GM21515 (cell line): ENCODE measurements around the gene ZBTB32.

ENCODE experiments used
- ATAC-seq: cut with Tn5 transposase; IDR thresholded peaks from one replicate; pipeline ENCODE4 v1.9.1; 2021; ENCODE audit not compliant: unreplicated experiment

ZBTB32 gene

GRCh38 chr19:35736913-35737886 is 32.8 kb downstream of the ZBTB32 start:
- ATAC-seq = no peak

- ATAC-seq = no peak
These were observed 33.9 kb downstream of the ZBTB32 start for GRCh38 chr19:35738021-35738886.

GRCh38 chr19:35738887-35739229 is 34.5 kb downstream of the ZBTB32 start:
- ATAC-seq = no peak

DNA sequence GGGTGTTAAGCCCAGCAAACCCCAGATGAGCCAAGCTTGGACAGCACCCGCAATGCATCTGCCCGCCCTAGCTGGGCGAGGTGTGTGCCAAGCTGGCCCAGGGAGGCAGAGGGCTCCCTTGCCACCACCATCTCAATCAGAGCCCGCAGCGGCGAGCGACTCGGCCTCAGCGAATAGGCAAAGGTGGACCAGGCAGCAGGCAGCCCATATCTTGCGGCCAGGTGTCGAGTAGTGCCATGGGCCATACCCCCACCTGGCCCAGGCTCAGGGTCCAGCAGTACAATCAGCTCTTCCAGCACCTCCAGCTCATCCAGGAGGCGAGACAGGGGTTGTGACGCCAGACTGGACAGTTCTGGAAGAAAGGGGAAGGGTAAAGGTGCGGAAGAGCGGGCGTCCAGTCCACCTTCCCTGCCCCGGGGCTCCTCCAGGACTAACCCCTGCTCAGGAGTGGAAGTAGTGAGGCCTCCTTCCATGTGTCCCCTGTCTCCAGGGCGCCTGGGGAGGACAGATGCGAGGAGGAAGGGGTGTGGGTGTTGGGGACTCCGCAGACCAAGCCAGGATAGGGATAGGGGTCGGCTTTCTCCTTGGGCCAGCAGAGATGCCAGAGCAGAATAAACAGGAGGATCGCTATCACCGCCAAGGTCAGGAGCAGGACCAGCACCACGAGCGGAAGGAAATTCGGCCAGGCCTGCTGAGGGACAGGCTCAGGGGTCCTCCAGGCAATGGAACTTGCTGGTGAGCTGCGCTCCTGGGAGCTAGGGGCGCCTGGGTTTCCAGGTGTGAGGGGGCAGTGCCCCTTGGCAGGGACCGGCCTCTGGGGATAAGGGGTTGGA is 35.1 kb downstream of the ZBTB32 start:
- ATAC-seq = no peak

- peak; percentile 19 for ATAC-seq
These were observed 35.7 kb downstream of the ZBTB32 start for GRCh38 chr19:35740108-35740422.

- ATAC-seq = peak; percentile 41
These were observed 36.3 kb downstream of the ZBTB32 start for GRCh38 chr19:35740423-35741202.

DNA sequence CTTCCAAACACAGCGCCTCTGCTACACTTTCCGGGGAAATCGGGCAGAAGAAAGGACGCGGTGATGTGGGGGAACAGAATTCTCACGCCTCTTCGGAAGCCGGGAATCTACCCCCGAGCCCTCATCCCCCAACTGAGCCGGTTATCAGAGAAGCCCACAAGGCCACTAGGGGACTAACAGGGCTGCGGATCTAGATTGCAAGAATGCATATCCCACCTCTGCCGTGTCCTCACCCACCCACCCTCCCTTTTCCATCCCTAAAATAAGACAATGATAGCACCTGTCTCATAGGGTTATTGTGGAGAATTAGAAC is 36.8 kb downstream of the ZBTB32 start:
- no peak for ATAC-seq

DNA sequence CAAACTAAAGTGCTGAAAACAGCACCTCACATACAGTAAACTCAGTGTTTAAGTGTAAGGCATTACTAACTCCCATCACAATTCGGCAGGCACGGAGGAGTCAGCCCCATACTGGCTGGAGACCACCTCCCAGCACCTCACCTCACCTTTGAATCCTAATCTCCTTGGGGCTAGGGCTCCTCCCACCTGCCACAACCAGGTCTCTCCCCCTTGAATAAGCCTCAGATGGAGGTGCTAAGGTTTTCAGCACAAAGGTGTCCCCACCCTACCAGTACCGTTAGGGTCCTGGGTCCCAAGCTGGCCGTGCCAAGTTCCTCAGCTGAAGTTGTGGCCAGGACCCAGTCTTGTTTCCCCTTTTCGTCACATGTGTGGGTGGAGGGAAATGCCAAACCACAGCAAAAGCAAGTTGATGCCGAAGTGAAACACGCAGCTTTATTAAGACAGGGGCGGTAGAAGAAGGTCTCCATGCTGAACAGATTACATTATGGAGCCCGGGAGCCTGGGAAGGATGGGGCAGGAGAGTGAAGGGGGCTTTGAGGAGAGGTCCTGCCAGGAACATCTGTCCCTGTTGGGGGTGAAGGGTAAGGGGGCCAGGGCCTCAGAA is 37.9 kb downstream of the ZBTB32 start, which contains the start of gene IGFLR1:
Gene IGFLR1 (minus strand): TSS at position 332 of the 604 bp plus-strand sequence. CDS start 1,272 bp downstream, outside the sequence.
- no peak for ATAC-seq

- no peak for ATAC-seq
These were observed 39.5 kb downstream of the ZBTB32 start for GRCh38 chr19:35743640-35744429.

DNA sequence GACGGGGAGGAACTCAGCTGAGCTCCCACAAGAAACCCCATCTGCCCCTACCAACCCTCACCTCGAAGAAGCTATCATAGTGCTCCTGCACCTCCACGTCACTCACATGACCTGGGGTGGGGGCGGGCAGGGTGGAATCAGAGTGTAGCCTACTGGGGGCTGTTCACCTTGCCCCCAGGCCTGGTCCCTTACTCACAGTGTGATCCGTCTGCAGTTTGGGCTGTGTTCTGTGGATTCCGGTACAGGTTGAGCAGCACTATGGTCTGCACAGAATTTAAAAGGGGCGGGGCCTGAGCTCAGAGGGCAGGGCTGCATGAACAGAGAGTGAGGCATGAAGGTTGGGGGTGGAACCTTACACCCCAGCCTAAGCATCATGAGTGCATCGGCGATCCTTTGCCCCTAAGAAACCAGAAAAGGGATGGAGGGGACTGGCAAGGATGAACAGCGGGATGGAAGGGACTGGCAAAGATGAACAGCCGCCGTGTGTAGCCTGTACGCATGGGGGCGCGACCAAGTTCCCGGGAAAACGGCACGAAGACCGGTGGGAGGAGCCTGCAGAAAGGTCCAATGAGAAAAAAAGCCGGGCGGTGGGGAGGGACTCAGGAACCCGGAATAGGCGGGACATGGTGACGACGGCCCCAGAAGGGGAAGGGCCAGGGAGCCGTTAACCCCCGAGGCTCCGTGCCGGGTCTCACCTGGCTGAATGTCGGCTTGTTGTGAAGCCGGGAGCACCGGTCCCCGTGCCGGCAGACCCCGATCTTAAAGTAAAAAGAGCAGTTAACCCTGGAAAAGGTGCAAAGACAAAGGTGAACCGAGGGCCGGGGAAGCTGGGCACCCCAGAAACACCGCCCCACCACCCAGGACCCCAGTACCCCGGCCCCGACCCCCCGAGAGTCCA is 40.3 kb downstream of the ZBTB32 start:
- ATAC-seq = peak; percentile 27

DNA sequence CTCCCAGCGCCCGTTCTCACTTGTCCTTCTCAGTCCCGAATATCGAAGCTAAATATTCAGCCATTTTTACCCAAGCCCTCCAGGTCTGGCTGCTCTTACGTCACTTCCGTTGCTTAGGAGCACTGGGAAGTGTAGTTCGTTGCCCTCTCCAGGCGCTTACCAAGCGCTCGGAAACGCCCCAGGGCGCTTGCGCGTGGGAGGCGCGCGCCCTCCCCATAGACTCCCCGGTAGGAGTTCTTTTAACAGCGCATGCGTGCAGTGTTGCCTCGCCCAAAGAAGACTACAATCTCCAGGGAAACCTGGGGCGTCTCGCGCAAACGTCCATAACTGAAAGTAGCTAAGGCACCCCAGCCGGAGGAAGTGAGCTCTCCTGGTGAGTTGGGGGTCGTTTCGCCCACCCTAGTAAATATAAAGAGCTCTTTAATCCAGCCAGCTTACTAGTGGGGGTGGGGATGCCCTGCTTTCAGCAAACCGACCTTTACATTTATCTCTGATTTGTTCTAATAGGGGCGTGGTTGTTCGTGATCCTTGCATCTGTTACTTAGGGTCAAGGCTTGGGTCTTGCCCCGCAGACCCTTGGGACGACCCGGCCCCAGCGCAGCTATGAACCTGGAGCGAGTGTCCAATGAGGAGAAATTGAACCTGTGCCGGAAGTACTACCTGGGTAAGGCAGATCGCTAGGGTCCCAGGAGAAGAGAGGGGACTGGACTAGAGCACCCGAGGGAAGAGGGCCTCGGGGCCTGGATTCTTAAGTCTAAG is 41.1 kb downstream of the ZBTB32 start, which contains the start of the genes PSENEN and U2AF1L4:
Gene PSENEN (plus strand): TSS at position 324 of the 759 bp plus-strand sequence. CDS start 280 bp downstream, at position 604.
Gene U2AF1L4 (minus strand): TSS at position 91 of the 759 bp plus-strand sequence. CDS start 27 bp downstream, at position 64.
- peak; percentile 40 for ATAC-seq

DNA sequence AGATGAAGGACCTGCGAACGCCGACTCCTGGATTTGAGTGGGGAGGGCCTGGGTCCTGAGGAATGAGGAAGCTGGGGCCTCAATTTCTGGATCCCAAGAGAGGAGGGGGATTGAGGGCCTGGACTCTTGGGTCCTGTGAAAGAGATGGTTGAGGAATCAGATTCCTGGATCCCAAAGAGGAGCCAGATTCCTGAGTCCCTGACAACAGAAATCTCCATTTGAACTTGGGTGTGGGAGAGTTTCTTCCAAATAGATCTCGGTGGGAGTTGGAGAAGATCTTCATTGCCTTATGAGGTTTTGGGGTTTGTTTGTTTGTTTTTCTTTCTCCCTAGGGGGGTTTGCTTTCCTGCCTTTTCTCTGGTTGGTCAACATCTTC is 41.7 kb downstream of the ZBTB32 start:
- ATAC-seq = no peak

GRCh38 chr19:35746531-35746930 is 42.2 kb downstream of the ZBTB32 start:
- no peak for ATAC-seq

DNA sequence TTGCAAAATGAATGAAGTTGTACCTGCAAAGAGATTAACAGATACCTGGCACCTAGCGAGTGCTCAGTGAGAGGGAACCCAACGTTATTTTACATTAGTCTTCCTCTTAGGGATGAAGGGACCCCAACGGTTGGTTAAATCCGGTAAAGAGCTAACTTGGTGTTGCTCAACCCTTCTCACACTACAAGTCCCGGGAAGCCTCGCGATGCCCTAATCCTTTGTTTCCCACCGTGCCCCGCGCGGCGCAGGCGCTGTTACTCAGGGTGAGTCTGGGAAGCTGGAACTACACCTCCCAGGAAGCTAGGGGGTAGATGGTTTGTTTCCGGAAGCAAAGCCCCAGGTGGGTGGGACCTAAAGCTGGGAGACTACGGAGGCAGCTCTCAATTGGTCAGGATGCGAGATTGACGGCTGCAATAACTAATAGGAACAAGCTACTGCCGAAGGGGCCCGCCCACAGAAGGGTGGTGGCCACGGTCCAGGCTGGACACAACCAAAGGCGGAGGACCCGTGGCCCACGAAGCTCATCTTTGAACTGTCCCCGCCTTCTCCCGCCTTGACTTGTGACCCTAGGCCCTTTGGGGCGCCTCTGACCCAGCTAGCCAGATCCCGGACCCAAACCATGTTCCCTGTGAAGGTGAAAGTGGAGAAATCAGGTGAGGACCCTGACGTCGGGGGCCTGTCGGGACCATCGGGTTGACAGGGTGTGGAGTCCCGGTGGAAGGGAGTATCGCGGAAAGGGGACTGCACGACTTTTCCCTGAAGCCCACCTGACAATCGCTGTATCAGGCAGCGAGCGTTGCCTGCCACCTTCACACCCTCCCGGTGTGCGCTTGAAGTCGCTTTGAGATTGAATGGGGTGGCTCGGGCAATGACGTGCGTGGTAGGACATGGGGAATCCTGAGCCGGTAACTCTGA is 44.0 kb downstream of the ZBTB32 start, which contains the start of gene LIN37:
Gene LIN37 (plus strand): TSS at position 471 of the 915 bp plus-strand sequence. CDS start 149 bp downstream, at position 620.
- ATAC-seq = peak; percentile 59

- ATAC-seq = no peak
These were observed 45.8 kb downstream of the ZBTB32 start for GRCh38 chr19:35750167-35750566.
